Fibroblast of peridontal ligament (primary cell): ENCODE measurements around the gene GSC2.
A peak's percentile ranks its signal among the peaks of the same experiment; 100 is the strongest.

Experiments used
- DNase-seq: peaks from one replicate; pipeline ENCODE4 v3.0.0-alpha.2; 2010; ENCODE audit errors: extremely low read depth

GSC2 gene

GRCh38 chr22:19134176-19134831, 15.8 kb downstream of the GSC2 start:
- no peak for DNase-seq

- DNase-seq: no peak
Observed at GRCh38 chr22:19133561-19133960, 16.5 kb downstream of the GSC2 start.

GRCh38 chr22:19132693-19133400, 17.2 kb downstream of the GSC2 start:
- no peak for DNase-seq

- no peak for DNase-seq
Observed at GRCh38 chr22:19132153-19132552, 17.9 kb downstream of the GSC2 start.

GRCh38 chr22:19131685-19132015, 18.4 kb downstream of the GSC2 start:
- DNase-seq: no peak

- DNase-seq: no peak
Observed at GRCh38 chr22:19130959-19131684, 19.0 kb downstream of the GSC2 start, which contains the start of gene TSSK2. Gene TSSK2 (plus strand): TSS chr22:19131308. CDS start chr22:19131400, 92 bp downstream.

GRCh38 chr22:19129871-19130270, 20.2 kb downstream of the GSC2 start:
- DNase-seq: no peak

GRCh38 chr22:19128946-19129727, 21.0 kb downstream of the GSC2 start:
- no peak for DNase-seq

GRCh38 chr22:19128009-19128401, 22.1 kb downstream of the GSC2 start:
- no peak for DNase-seq

GRCh38 chr22:19127329-19128008, 22.6 kb downstream of the GSC2 start:
- no peak for DNase-seq

GRCh38 chr22:19126309-19127273, 23.5 kb downstream of the GSC2 start:
- DNase-seq: no peak

GRCh38 chr22:19125474-19126308, 24.4 kb downstream of the GSC2 start:
- no peak for DNase-seq

GRCh38 chr22:19125011-19125410, 25.1 kb downstream of the GSC2 start:
- DNase-seq: no peak

- DNase-seq: no peak
Observed at GRCh38 chr22:19124377-19124776, 25.7 kb downstream of the GSC2 start.

- no peak for DNase-seq
Observed at GRCh38 chr22:19123936-19124335, 26.2 kb downstream of the GSC2 start.

GRCh38 chr22:19122752-19123492, 27.2 kb downstream of the GSC2 start:
- peak; percentile 11 for DNase-seq

- DNase-seq: peak; percentile 92
Observed at GRCh38 chr22:19122143-19122751, 27.8 kb downstream of the GSC2 start, which contains the start of gene DGCR2. Gene DGCR2 (minus strand): TSS chr22:19122412. CDS start chr22:19122206, 206 bp downstream.

- DNase-seq: peak; percentile 20
Observed at GRCh38 chr22:19121631-19122142, 28.4 kb downstream of the GSC2 start.
